Type B pancreatic cell (in vitro differentiated cells): ENCODE results near the gene ZNF579. TPM values are rescaled to one million over a fixed set of nuclear protein-coding genes. Genes with fewer than 3 reads are reported as not detected.

Source experiments
- DNase-seq: peaks from one replicate; pipeline ENCODE4 v3.0.0; 2021; ENCODE audit warnings: mixed read lengths; ENCODE audit not compliant: unreplicated experiment; ENCODE audit errors: extremely low spot score
- H3K27ac Mint-ChIP-seq: 2 replicates; pipeline ENCODE4 v1.8.0; 2021; ENCODE audit warnings: mild to moderate bottlenecking, mixed read lengths
- H3K27me3 Mint-ChIP-seq: 2 replicates; pipeline ENCODE4 v1.8.0; 2021; ENCODE audit warnings: mixed read lengths
- H3K36me3 Mint-ChIP-seq: 2 replicates; pipeline ENCODE4 v1.8.0; 2021; ENCODE audit warnings: mixed read lengths
- H3K4me1 Mint-ChIP-seq: one replicate; pipeline ENCODE4 v1.8.0; 2021; ENCODE audit warnings: mixed read lengths; ENCODE audit not compliant: unreplicated experiment
- H3K4me3 Mint-ChIP-seq: 2 replicates; pipeline ENCODE4 v1.8.0; 2021; ENCODE audit warnings: mild to moderate bottlenecking, mixed read lengths
- H3K9me3 Mint-ChIP-seq: 2 replicates; pipeline ENCODE4 v1.8.0; 2021; ENCODE audit warnings: mixed read lengths
- total RNA-seq: library from RNA; stranded (reverse); gene quantifications from 2 replicates; pipeline ENCODE4 v1.2.1, GENCODE V29; 2021; ENCODE audit warnings: low replicate concordance
- TF ChIP-seq, protein P1 (sequence below): fragments of 200-600 bp; sonication (generic); conservative IDR thresholded peaks from 2 replicates; pipeline ENCODE4 v1.5.0; 2021; ENCODE audit warnings: antibody characterized with exemption, mild to moderate bottlenecking

ZNF579 gene
- total RNA-seq, 1 donor from 2014 or later: 23.9 TPM

- Mint-ChIP-seq H3K27ac (no peak overlapping the region), H3K9me3 (no peaks in the 10 kb centered on the region), H3K36me3 (peaks cover 14% of the 10 kb centered on the region), H3K4me3 (no peak overlapping the region), H3K4me1 (peaks cover 25% of the 10 kb centered on the region), H3K27me3 (no peaks in the 10 kb centered on the region)
- DNase-seq: no peak
- TF ChIP-seq, protein P1, sequence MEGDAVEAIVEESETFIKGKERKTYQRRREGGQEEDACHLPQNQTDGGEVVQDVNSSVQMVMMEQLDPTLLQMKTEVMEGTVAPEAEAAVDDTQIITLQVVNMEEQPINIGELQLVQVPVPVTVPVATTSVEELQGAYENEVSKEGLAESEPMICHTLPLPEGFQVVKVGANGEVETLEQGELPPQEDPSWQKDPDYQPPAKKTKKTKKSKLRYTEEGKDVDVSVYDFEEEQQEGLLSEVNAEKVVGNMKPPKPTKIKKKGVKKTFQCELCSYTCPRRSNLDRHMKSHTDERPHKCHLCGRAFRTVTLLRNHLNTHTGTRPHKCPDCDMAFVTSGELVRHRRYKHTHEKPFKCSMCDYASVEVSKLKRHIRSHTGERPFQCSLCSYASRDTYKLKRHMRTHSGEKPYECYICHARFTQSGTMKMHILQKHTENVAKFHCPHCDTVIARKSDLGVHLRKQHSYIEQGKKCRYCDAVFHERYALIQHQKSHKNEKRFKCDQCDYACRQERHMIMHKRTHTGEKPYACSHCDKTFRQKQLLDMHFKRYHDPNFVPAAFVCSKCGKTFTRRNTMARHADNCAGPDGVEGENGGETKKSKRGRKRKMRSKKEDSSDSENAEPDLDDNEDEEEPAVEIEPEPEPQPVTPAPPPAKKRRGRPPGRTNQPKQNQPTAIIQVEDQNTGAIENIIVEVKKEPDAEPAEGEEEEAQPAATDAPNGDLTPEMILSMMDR: no peak
Measured at GRCh38 chr19:55590617-55591016, 10.0 kb upstream of the ZNF579 start.

- H3K9me3 Mint-ChIP-seq: no peaks in the 10 kb centered on the region
- TF ChIP-seq, protein P1: no peak
- peaks cover 9% of the 10 kb centered on the region for H3K36me3 Mint-ChIP-seq
- no peak overlapping the region for H3K27ac Mint-ChIP-seq
- no peak overlapping the region for H3K4me3 Mint-ChIP-seq
- no peaks in the 10 kb centered on the region for H3K27me3 Mint-ChIP-seq
- no peak for DNase-seq
- H3K4me1 Mint-ChIP-seq: peaks cover 29% of the 10 kb centered on the region
Measured at GRCh38 chr19:55590109-55590508, 9.5 kb upstream of the ZNF579 start.

DNA sequence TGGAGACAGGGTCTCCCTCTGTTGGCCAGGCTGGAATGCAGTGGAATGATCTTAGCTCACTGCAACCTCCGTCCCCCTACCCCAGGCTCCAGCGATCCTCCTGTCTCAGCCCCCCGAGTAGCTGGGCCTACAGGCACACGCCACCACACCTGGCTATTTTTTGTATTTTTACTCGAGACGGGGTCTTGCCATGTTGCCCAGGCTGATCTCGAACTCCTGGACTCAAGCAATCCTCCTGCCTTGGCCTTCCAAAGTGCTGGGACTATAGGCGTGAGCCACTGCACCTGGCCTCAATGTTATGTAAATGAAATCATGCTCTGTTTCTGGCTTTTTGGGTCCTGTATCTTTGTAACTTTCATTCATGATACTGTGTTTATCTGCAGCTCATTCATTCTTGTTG, 8.1 kb upstream of the ZNF579 start:
- peaks cover 26% of the 10 kb centered on the region for H3K4me1 Mint-ChIP-seq
- no peak overlapping the region for H3K27ac Mint-ChIP-seq
- DNase-seq: no peak
- no peak overlapping the region for H3K4me3 Mint-ChIP-seq
- H3K36me3 Mint-ChIP-seq: peaks cover 4% of the 10 kb centered on the region
- H3K9me3 Mint-ChIP-seq: no peaks in the 10 kb centered on the region
- no peaks in the 10 kb centered on the region for H3K27me3 Mint-ChIP-seq
- TF ChIP-seq, protein P1: no peak

DNA sequence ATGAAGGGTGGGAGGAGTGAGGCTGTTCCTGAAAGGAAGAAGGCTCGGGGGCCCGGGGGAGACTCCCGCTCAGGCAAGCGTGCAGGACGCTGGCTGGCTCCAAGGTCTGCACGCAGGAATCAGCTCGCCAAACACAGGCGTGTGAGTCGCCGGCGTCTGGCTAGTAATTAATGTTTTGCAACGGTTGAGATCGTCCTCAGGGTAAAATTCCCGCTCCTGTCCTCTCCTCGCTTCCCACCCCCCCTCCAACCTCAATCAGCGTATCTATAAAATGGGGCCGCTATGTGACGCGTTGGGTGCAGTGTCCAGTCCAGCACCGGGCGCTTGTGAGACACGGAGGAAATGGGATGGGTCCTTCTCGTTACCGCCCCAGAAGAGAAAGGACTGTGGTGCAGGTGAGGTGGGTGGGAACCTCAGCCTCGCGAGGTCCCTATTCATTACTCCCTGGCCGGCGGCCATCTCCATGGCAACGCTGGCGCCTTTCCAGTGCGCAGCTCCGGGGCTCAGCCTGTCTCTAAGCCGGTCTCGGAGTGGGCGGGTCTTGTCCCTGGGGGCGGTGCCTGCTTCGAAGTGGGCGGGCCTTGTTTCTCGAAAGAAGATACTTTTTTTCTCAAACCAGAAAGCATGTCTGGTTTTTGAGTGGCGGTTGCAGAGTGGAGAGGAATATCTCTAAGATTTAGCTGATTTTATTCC, 6.5 kb upstream of the ZNF579 start:
- Mint-ChIP-seq H3K36me3 (peaks cover 4% of the 10 kb centered on the region), H3K27ac (peak overlapping the region; percentile 94), H3K27me3 (no peaks in the 10 kb centered on the region), H3K4me3 (peak overlapping the region; percentile 93), H3K4me1 (peaks cover 27% of the 10 kb centered on the region), H3K9me3 (no peaks in the 10 kb centered on the region)
- TF ChIP-seq, protein P1: no peak
- DNase-seq: peak; percentile 97

GRCh38 chr19:55585658-55586339, 5.2 kb upstream of the ZNF579 start:
- no peaks in the 10 kb centered on the region for H3K9me3 Mint-ChIP-seq
- H3K4me1 Mint-ChIP-seq: peaks cover 39% of the 10 kb centered on the region
- peak; percentile 87 for DNase-seq
- H3K27ac Mint-ChIP-seq: peak overlapping the region; percentile 66
- no peaks in the 10 kb centered on the region for H3K27me3 Mint-ChIP-seq
- TF ChIP-seq, protein P1: no peak
- peak overlapping the region; percentile 93 for H3K4me3 Mint-ChIP-seq
- H3K36me3 Mint-ChIP-seq: no peaks in the 10 kb centered on the region
